AG04450 (cell line): ENCODE results near the gene TAC3. TPM values are rescaled to one million over a fixed set of nuclear protein-coding genes. Genes with fewer than 3 reads are reported as not detected.

Source experiments
- CTCF ChIA-PET: fragments of 300-600, 350-600 bp; formaldehyde crosslinking; extraction: SDS; loops from one replicate; lab custom pipeline; 2022; ENCODE audit warnings: antibody characterized with exemption, inconsistent platforms; lab: Charles Lee
- POLR2A ChIA-PET: fragments of 350-600 bp; formaldehyde crosslinking; extraction: SDS; loops from one replicate; lab custom pipeline; 2021; ENCODE audit warnings: antibody characterized with exemption, inconsistent platforms; lab: Yijun Ruan, JAX
- DNase-seq: peaks from one replicate; pipeline ENCODE4 v3.0.0-alpha.2; 2011; ENCODE audit warnings: low read depth, low spot score
- H3K27ac ChIP-seq: one replicate; pipeline ENCODE4 v1.5.1; 2012; ENCODE audit warnings: low read depth, low read length, control low read depth
- H3K27me3 ChIP-seq: one replicate; pipeline ENCODE4 v1.6.0; 2012; ENCODE audit warnings: low read length; ENCODE audit not compliant: control insufficient read depth, insufficient read depth
- H3K4me3 ChIP-seq: 2 replicates; pipeline ENCODE4 v1.5.1; 2011; ENCODE audit warnings: mild to moderate bottlenecking, low read depth, low read length, control low read depth
- H3K9me3 ChIP-seq: 2 replicates; pipeline ENCODE4 v1.5.1; 2012; ENCODE audit warnings: low read length; ENCODE audit not compliant: control insufficient read depth, insufficient read depth
- CTCF ChIP-seq: IDR thresholded peaks from 2 replicates; pipeline ENCODE4 v1.5.1; 2011; ENCODE audit warnings: low read depth, low read length, control low read depth, inconsistent platforms
- polyA plus RNA-seq: library from polyadenylated mRNA; depleted of rRNA; stranded (reverse); fragments of >200 nt; gene quantifications from 2 replicates; pipeline ENCODE4 v1.2.3, GENCODE V29; 2011

The TAC3 gene
- polyA plus RNA-seq, 1 experiment: 8.0 TPM

GRCh38 chr12:57048423-57049118, 32.2 kb upstream of the TAC3 start:
- POLR2A ChIA-PET: no interaction called here
- CTCF ChIA-PET: interaction anchor here (1.1 to 1.9 kb wide), 5 partner anchors 12 to 47 kb away, joined by 3 to 9 read pairs (median 5); no protein-coding TSS in a partner anchor
- Histone ChIP-seq H3K9me3 (no peaks in the 10 kb centered on the region), H3K27ac (no peak overlapping the region), H3K4me3 (no peak overlapping the region), H3K27me3 (peaks cover 15% of the 10 kb centered on the region)
- no peak for TF ChIP-seq CTCF
- no peak for DNase-seq

- TF ChIP-seq CTCF: no peak
- peaks cover 17% of the 10 kb centered on the region for H3K27me3 ChIP-seq
- POLR2A ChIA-PET: no interaction called here
- no peak overlapping the region for H3K4me3 ChIP-seq
- no peaks in the 10 kb centered on the region for H3K9me3 ChIP-seq
- no peak for DNase-seq
- H3K27ac ChIP-seq: no peak overlapping the region
- CTCF ChIA-PET: interaction anchor here (1.1 to 1.9 kb wide), 4 partner anchors 13 to 47 kb away, joined by 3 to 8 read pairs (median 4); no protein-coding TSS in a partner anchor
Measured at GRCh38 chr12:57047981-57048380, 31.7 kb upstream of the TAC3 start.

GRCh38 chr12:57046947-57047890, 30.9 kb upstream of the TAC3 start:
- POLR2A ChIA-PET: no interaction called here
- Histone ChIP-seq H3K27ac (no peak overlapping the region), H3K4me3 (no peak overlapping the region), H3K9me3 (no peaks in the 10 kb centered on the region), H3K27me3 (peaks cover 18% of the 10 kb centered on the region)
- no peak for TF ChIP-seq CTCF
- CTCF ChIA-PET: interaction anchor here (1.1 to 1.9 kb wide), 3 partner anchors 14 to 46 kb away, joined by 3 to 8 read pairs (median 5); no protein-coding TSS in a partner anchor
- DNase-seq: no peak

GRCh38 chr12:57046086-57046791, 29.9 kb upstream of the TAC3 start:
- Histone ChIP-seq H3K9me3 (no peaks in the 10 kb centered on the region), H3K27ac (no peak overlapping the region), H3K27me3 (peaks cover 23% of the 10 kb centered on the region), H3K4me3 (no peak overlapping the region)
- TF ChIP-seq CTCF: no peak
- no peak for DNase-seq
- CTCF ChIA-PET: no interaction called here
- POLR2A ChIA-PET: no interaction called here
